SK-N-SH treated with all-trans-retinoic acid at 6 μM for 48 hours (cell line): ENCODE data around the gene METAP2.

Experiments
- ARNTL ChIP-seq: fragments of 450-650 bp; formaldehyde crosslinking; IDR thresholded peaks from 2 replicates; pipeline ENCODE4 v1.5.0; 2020; ENCODE audit warnings: low read depth, mild to moderate bottlenecking, moderate library complexity, borderline replicate concordance
- BACH2 ChIP-seq: fragments of 250-450 bp; sonication (Bioruptor Pico); IDR thresholded peaks from 2 replicates; pipeline ENCODE4 v1.9.0; 2021; ENCODE audit warnings: mild to moderate bottlenecking, borderline replicate concordance
- CREB5 ChIP-seq: fragments of 250-450 bp; sonication (Bioruptor Pico); IDR thresholded peaks from 2 replicates; pipeline ENCODE4 v1.5.1; 2020; ENCODE audit warnings: low read depth, mild to moderate bottlenecking, moderate library complexity
- CSDC2 ChIP-seq: fragments of 250-450 bp; sonication (Bioruptor Pico); IDR thresholded peaks from 2 replicates; pipeline ENCODE4 v1.5.0; 2020; ENCODE audit warnings: mild to moderate bottlenecking, moderate library complexity
- ESRRG ChIP-seq: fragments of 250-450 bp; sonication (Bioruptor Pico); IDR thresholded peaks from 2 replicates; pipeline ENCODE4 v1.6.1; 2021; ENCODE audit warnings: mild to moderate bottlenecking
- OSR1 ChIP-seq: fragments of 250-450 bp; sonication (Bioruptor Pico); IDR thresholded peaks from 2 replicates; pipeline ENCODE4 v1.8.0; 2022; ENCODE audit warnings: moderate library complexity, mild to moderate bottlenecking, inconsistent platforms
- PATZ1 ChIP-seq: fragments of 250-450 bp; sonication (Bioruptor Pico); IDR thresholded peaks from 2 replicates; pipeline ENCODE4 v1.8.0; 2020; ENCODE audit warnings: mild to moderate bottlenecking, moderate library complexity, borderline replicate concordance
- PPARA ChIP-seq: fragments of 250-450 bp; sonication (Bioruptor Pico); IDR thresholded peaks from 2 replicates; pipeline ENCODE4 v1.5.0; 2020; ENCODE audit warnings: mild to moderate bottlenecking, borderline replicate concordance
- SNAI2 ChIP-seq: fragments of 250-450 bp; sonication (Bioruptor Pico); IDR thresholded peaks from 2 replicates; pipeline ENCODE4 v1.5.0; 2020; ENCODE audit warnings: mild to moderate bottlenecking, moderate library complexity
- ZC3H10 ChIP-seq: fragments of 250-450 bp; sonication (Bioruptor Pico); IDR thresholded peaks from 2 replicates; pipeline ENCODE4 v1.5.1; 2021; ENCODE audit warnings: mild to moderate bottlenecking, moderate library complexity
- ZFP3 ChIP-seq: fragments of 250-450 bp; sonication (Bioruptor Pico); IDR thresholded peaks from 2 replicates; pipeline ENCODE4 v1.5.0; 2020; ENCODE audit warnings: mild to moderate bottlenecking, moderate library complexity
- ZFP30 ChIP-seq: fragments of 450-650 bp; formaldehyde crosslinking; IDR thresholded peaks from 2 replicates; pipeline ENCODE4 v1.5.0; 2022; ENCODE audit warnings: mild to moderate bottlenecking, moderate library complexity
- ZNF70 ChIP-seq: fragments of 450-650 bp; formaldehyde crosslinking; IDR thresholded peaks from 2 replicates; pipeline ENCODE4 v1.5.0; 2020; ENCODE audit warnings: mild to moderate bottlenecking, moderate library complexity
- ZNF8 ChIP-seq: fragments of 450-650 bp; formaldehyde crosslinking; IDR thresholded peaks from 2 replicates; pipeline ENCODE4 v1.5.0; 2020; ENCODE audit warnings: mild to moderate bottlenecking, moderate library complexity

- TF ChIP-seq ZFP3 (no peak), ARNTL (CRISPR knock-in tag) (no peak), ESRRG (CRISPR knock-in tag) (no peak), OSR1 (no peak), ZNF70 (CRISPR knock-in tag) (no peak), SNAI2 (CRISPR knock-in tag) (no peak), CREB5 (CRISPR knock-in tag) (no peak), BACH2 (CRISPR knock-in tag) (no peak), CSDC2 (CRISPR knock-in tag) (no peak), PATZ1 (CRISPR knock-in tag) (no peak), PPARA (no peak), ZC3H10 (no peak), ZFP30 (CRISPR knock-in tag) (no peak), ZNF8 (CRISPR knock-in tag) (no peak)
These were observed 14.6 kb upstream of the METAP2 start for GRCh38 chr12:95459310-95459709.
